LNCAP (cell line): ENCODE data around the gene MAN1A1.

ENCODE experiments used
- TF ChIP-seq, protein P1 (sequence below): fragments of 450-650 bp; IDR thresholded peaks from 2 replicates; pipeline ENCODE4 v1.5.1; 2017; ENCODE audit warnings: mild to moderate bottlenecking

MAN1A1 gene

GRCh38 chr6:119183457-119183856, 166.1 kb downstream of the MAN1A1 start:
- TF ChIP-seq, protein P1, sequence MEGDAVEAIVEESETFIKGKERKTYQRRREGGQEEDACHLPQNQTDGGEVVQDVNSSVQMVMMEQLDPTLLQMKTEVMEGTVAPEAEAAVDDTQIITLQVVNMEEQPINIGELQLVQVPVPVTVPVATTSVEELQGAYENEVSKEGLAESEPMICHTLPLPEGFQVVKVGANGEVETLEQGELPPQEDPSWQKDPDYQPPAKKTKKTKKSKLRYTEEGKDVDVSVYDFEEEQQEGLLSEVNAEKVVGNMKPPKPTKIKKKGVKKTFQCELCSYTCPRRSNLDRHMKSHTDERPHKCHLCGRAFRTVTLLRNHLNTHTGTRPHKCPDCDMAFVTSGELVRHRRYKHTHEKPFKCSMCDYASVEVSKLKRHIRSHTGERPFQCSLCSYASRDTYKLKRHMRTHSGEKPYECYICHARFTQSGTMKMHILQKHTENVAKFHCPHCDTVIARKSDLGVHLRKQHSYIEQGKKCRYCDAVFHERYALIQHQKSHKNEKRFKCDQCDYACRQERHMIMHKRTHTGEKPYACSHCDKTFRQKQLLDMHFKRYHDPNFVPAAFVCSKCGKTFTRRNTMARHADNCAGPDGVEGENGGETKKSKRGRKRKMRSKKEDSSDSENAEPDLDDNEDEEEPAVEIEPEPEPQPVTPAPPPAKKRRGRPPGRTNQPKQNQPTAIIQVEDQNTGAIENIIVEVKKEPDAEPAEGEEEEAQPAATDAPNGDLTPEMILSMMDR = no peak

DNA sequence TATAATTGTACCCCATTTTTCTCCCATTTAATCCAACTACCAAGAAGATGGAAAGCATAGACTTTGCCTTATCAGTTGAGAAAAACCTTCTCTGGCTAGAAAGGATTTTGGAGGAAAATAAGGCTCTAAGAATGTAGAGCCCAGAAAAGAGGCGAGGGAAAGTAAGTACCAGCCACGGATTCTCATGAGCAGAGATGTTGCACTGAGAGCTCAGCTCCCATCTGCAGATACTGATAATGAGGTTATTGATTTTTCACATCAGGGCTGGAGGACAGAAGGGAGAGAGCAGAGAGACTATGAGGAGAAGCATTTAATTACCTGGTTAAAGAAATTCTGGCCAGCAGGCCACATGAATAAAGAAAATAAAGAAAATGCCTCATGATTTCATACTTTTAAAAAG, 166.7 kb downstream of the MAN1A1 start:
- TF ChIP-seq, protein P1 = no peak

DNA sequence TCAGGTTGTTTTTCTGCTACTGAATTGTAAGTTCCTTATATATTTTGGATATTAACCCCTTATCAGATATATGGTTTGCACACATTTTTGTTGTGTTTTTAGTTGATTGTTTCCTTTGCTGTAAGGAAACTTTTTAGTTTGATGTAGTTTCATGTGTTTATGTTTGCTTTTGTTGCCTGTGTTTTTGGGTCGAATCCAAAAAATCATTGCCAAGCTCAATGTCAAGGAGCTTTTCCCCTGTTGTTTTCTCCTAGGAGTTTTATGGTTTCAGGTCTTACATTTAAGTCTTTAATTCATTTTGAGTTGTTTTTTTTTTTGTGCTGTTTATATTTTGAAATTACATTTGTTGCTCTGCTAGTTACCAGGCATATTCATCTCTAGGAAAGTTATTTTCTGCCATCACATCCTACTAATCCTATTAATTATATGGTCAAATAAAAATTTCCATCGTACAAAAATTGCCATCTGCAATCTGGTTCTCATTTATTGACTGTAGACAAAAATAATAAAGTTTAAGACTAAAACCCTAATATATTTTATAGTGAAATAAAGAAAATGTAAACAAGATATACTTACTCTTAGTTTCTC, 167.3 kb downstream of the MAN1A1 start:
- TF ChIP-seq, protein P1 = no peak

GRCh38 chr6:119181046-119181445, 168.5 kb downstream of the MAN1A1 start:
- TF ChIP-seq, protein P1 = no peak

- TF ChIP-seq, protein P1 = no peak
These were observed 169.7 kb downstream of the MAN1A1 start for GRCh38 chr6:119179842-119180241.

- TF ChIP-seq, protein P1 = no peak
These were observed 170.5 kb downstream of the MAN1A1 start for GRCh38 chr6:119179062-119179461.

DNA sequence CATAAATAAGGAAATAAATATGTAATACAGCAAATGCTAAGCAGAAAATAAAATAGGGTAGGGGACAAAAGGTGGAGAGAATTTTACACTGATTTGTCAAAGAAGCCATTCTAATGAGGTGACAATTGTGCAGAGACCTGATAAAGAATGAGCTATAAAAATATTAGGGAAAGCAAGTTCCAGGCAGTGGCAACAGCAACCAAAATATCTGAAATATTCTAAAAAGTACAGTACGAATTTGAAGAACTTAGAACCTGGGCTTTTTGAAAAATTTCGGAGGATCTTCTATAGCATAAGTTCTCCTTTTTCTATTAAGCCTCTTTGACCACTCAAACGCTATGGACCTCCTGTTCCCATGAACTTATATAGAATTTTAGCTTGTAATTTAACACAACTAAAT, 173.1 kb downstream of the MAN1A1 start:
- TF ChIP-seq, protein P1 = no peak
